ENCODE results near the gene CPLX3. TPM values are rescaled to one million over a fixed set of nuclear protein-coding genes. Genes with fewer than 3 reads are reported as not detected.
A peak's percentile ranks its signal among the peaks of the same experiment; 100 is the strongest.

CPLX3 gene
- total and polyA plus RNA-seq, 10 of the 15 experiments (the other 5 are each of a cell fraction or from before 2014, with no cell fraction given), result 0.02 to 0.04 TPM; not detected in 8

GRCh38 chr15:74858369-74858740, 31.9 kb downstream of the CPLX3 start:
- WGBS (ENCODE audit: insufficient coverage, insufficient replicate concordance, low lambda C conversion rate, missing lambda C conversion rate), result 38% methylated on average over 4 of the region's 4 CpGs
- H3K36me3 ChIP-seq (ENCODE audit: control insufficient read depth in 2 of 2, insufficient read depth in 2 of 2, low read length in 1 of 2), result peaks cover under 1 to 2% of the 10 kb centered on the region in 2 experiments; a peak in 3 of 4 replicates
- peaks cover 3% of the 10 kb centered on the region; the same call in 1 of the 2 replicates for H4K20me1 ChIP-seq (ENCODE audit: control insufficient read depth, insufficient read depth)
- ChIA-PET RAD21 (ENCODE audit: unreplicated experiment) (interaction anchor here (0.7 to 5.6 kb wide), 11 partner anchors 11 to 92 kb away, joined by 3 to 57 read pairs (median 4); partner anchors contain the start of genes FAM219B and ULK3), SMC1A (ENCODE audit: uncharacterized antibody, unreplicated experiment) (interaction anchor here (0.7 to 7.5 kb wide), 14 partner anchors 10 to 313 kb away, joined by 3 to 120 read pairs (median 6); partner anchors contain the start of genes FAM219B and MPI), POLR2A (interaction anchor here (0.6 to 5.8 kb wide), 11 partner anchors 10 to 314 kb away, joined by 3 to 80 read pairs (median 4); partner anchors contain the start of genes COX5A and SCAMP2), CTCF (interaction anchor here (0.6 to 5.9 kb wide), 14 partner anchors 10 to 137 kb away, joined by 3 to 76 read pairs (median 4); partner anchors contain the start of gene SCAMP5)
- no TSS peak for BruUV-seq (replicated peaks)
- in situ Hi-C loops (cut with MboI), result no loop called here
- no peak for FAIRE-seq
- H2AFZ ChIP-seq (ENCODE audit: control insufficient read depth, low read depth, low read length), result no peak overlapping the region
- peak overlapping the region; percentile 7; the same call in 1 of the 2 replicates for H3K4me3 ChIP-seq
- H3K9me3 ChIP-seq (replicated peaks; ENCODE audit: control insufficient read depth, insufficient read depth, low read length), result no peaks in the 10 kb centered on the region
- DNase-seq (ENCODE audit: low read depth, low spot score), result no peak
- peaks cover 46% of the 10 kb centered on the region for H3K4me1 ChIP-seq (ENCODE audit: control insufficient read depth, insufficient read depth, low read length)
- intact Hi-C loops (cut with micrococcal nuclease; ENCODE audit: unreplicated experiment), result loop anchor here (5.0 kb wide), 1 partner anchor 44 kb away; no protein-coding TSS in a partner anchor
- H3K27me3 ChIP-seq (replicated peaks in 1 of 2; ENCODE audit: control insufficient read depth in 2 of 2, insufficient read depth in 2 of 2, low read length in 1 of 2), result no peaks in the 10 kb centered on the region
- peak overlapping the region; percentile 90 for H3K4me2 ChIP-seq (ENCODE audit: control insufficient read depth, insufficient read depth)
- peak overlapping the region; percentile 80 for H3K27ac ChIP-seq (ENCODE audit: control insufficient read depth, insufficient read depth)
- no peak for ATAC-seq
- no peak for TF ChIP-seq HDAC6 (IDR thresholded peaks at IDR 0.05; ENCODE audit: unreplicated experiment)
- no peak for TF ChIP-seq BRCA1 (IDR thresholded peaks at IDR 0.05; ENCODE audit: low read depth, low read length)
- no peak for TF ChIP-seq MEF2B (IDR thresholded peaks at IDR 0.05; ENCODE audit: partially characterized antibody, poor library complexity, severe bottlenecking)
- TF ChIP-seq TBL1XR1 (IDR thresholded peaks at IDR 0.05; ENCODE audit: low read depth, low read length), result no peak
- TF ChIP-seq PML (IDR thresholded peaks at IDR 0.05; ENCODE audit: low read length), result no peak
- TF ChIP-seq GATAD2B (conservative IDR thresholded peaks at IDR 0.05; ENCODE audit: low read depth), result no peak
- no peak for TF ChIP-seq MYC (IDR thresholded peaks at IDR 0.05; ENCODE audit: insufficient read depth, insufficient read length, insufficient replicate concordance, low read length, severe bottlenecking)
- no peak for TF ChIP-seq HCFC1 (IDR thresholded peaks at IDR 0.05; ENCODE audit: low read length)
- no peak for TF ChIP-seq STAT3 (IDR thresholded peaks at IDR 0.05; ENCODE audit: low read depth, low read length)
- no peak for TF ChIP-seq ZBTB11 (CRISPR knock-in tag; IDR thresholded peaks at IDR 0.05)
- TF ChIP-seq POLR2AphosphoS5 (IDR thresholded peaks at IDR 0.05; ENCODE audit: low read length), result no peak
- no peak for TF ChIP-seq USF1 (IDR thresholded peaks at IDR 0.05; ENCODE audit: borderline replicate concordance, extremely low read length, insufficient read depth, low read depth, low read length)
- peaks cover 41% of the 10 kb centered on the region for H3K79me2 ChIP-seq (ENCODE audit: control insufficient read depth, insufficient read depth, low read length)
- peak overlapping the region; percentile 0; the same call in 1 of the 2 replicates for H3K9ac ChIP-seq (ENCODE audit: control insufficient read depth, insufficient read depth, low read length)

Measured in GM12878 (cell line).